ENCODE results near the gene EXOC2. TPM values are rescaled to one million over a fixed set of nuclear protein-coding genes. Genes with fewer than 3 reads are reported as not detected.

EXOC2 gene
- total RNA-seq, 1 donor from 2014 or later: 30.1 TPM

DNA sequence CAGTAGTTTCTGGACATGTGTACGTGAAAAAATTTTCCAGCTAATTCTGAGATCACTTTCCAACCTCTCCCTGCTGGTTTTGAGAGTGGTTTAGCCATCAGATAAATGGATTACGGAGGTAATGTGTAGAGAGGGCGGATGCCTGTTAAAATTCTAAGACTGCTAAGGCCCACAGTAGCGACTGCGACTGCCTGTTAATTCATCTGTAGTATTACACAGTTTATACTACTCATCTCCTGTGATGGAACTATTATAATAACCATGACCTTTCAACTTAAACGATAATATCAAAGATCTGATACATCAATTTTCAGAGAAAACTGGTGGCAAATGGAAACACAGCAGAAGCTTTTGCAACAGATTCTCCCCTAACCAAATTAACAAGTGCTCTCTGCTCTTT lies 199.1 kb downstream of the EXOC2 start:
- no peak overlapping the region for H3K4me3 Mint-ChIP-seq (ENCODE audit: unreplicated experiment)
- no peaks in the 10 kb centered on the region for H3K27me3 Mint-ChIP-seq (ENCODE audit: unreplicated experiment)
- no peak overlapping the region for H3K27ac Mint-ChIP-seq (ENCODE audit: unreplicated experiment)
- TF ChIP-seq, protein P1, sequence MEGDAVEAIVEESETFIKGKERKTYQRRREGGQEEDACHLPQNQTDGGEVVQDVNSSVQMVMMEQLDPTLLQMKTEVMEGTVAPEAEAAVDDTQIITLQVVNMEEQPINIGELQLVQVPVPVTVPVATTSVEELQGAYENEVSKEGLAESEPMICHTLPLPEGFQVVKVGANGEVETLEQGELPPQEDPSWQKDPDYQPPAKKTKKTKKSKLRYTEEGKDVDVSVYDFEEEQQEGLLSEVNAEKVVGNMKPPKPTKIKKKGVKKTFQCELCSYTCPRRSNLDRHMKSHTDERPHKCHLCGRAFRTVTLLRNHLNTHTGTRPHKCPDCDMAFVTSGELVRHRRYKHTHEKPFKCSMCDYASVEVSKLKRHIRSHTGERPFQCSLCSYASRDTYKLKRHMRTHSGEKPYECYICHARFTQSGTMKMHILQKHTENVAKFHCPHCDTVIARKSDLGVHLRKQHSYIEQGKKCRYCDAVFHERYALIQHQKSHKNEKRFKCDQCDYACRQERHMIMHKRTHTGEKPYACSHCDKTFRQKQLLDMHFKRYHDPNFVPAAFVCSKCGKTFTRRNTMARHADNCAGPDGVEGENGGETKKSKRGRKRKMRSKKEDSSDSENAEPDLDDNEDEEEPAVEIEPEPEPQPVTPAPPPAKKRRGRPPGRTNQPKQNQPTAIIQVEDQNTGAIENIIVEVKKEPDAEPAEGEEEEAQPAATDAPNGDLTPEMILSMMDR (IDR thresholded peaks at IDR 0.05): no peak
- H3K9me3 Mint-ChIP-seq (ENCODE audit: unreplicated experiment): peaks cover 7% of the 10 kb centered on the region
- DNase-seq (ENCODE audit: extremely low spot score, unreplicated experiment): no peak
- peaks cover 60% of the 10 kb centered on the region for H3K36me3 Mint-ChIP-seq (ENCODE audit: unreplicated experiment)
- H3K4me1 Mint-ChIP-seq (ENCODE audit: unreplicated experiment): no peaks in the 10 kb centered on the region

- no peak overlapping the region for H3K27ac Mint-ChIP-seq (ENCODE audit: unreplicated experiment)
- H3K4me3 Mint-ChIP-seq (ENCODE audit: unreplicated experiment): no peak overlapping the region
- DNase-seq (ENCODE audit: extremely low spot score, unreplicated experiment): no peak
- H3K36me3 Mint-ChIP-seq (ENCODE audit: unreplicated experiment): peaks cover 62% of the 10 kb centered on the region
- H3K9me3 Mint-ChIP-seq (ENCODE audit: unreplicated experiment): peaks cover 7% of the 10 kb centered on the region
- H3K27me3 Mint-ChIP-seq (ENCODE audit: unreplicated experiment): no peaks in the 10 kb centered on the region
- no peaks in the 10 kb centered on the region for H3K4me1 Mint-ChIP-seq (ENCODE audit: unreplicated experiment)
- TF ChIP-seq, protein P1 (IDR thresholded peaks at IDR 0.05): no peak
These were observed 200.0 kb downstream of the EXOC2 start for GRCh38 chr6:492816-493414.

- H3K27me3 Mint-ChIP-seq (ENCODE audit: unreplicated experiment): no peaks in the 10 kb centered on the region
These were observed 200.8 kb downstream of the EXOC2 start for GRCh38 chr6:492178-492577.

GRCh38 chr6:491233-491632 lies 201.7 kb downstream of the EXOC2 start:
- Mint-ChIP-seq H3K36me3 (ENCODE audit: unreplicated experiment) (peaks cover 64% of the 10 kb centered on the region), H3K9me3 (ENCODE audit: unreplicated experiment) (peaks cover 7% of the 10 kb centered on the region), H3K27ac (ENCODE audit: unreplicated experiment) (no peak overlapping the region), H3K4me1 (ENCODE audit: unreplicated experiment) (no peaks in the 10 kb centered on the region), H3K4me3 (ENCODE audit: unreplicated experiment) (no peak overlapping the region), H3K27me3 (ENCODE audit: unreplicated experiment) (no peaks in the 10 kb centered on the region)
- DNase-seq (ENCODE audit: extremely low spot score, unreplicated experiment): no peak
- TF ChIP-seq, protein P1 (IDR thresholded peaks at IDR 0.05): no peak

More at GRCh38 chr6:492178-492577, 200.8 kb downstream of the EXOC2 start:
- H3K27ac Mint-ChIP-seq (ENCODE audit: unreplicated experiment): no peak overlapping the region
- TF ChIP-seq, protein P1 (IDR thresholded peaks at IDR 0.05): no peak
- no peaks in the 10 kb centered on the region for H3K4me1 Mint-ChIP-seq (ENCODE audit: unreplicated experiment)
- H3K4me3 Mint-ChIP-seq (ENCODE audit: unreplicated experiment): no peak overlapping the region
- H3K9me3 Mint-ChIP-seq (ENCODE audit: unreplicated experiment): peaks cover 7% of the 10 kb centered on the region
- DNase-seq (ENCODE audit: extremely low spot score, unreplicated experiment): no peak
- peaks cover 63% of the 10 kb centered on the region for H3K36me3 Mint-ChIP-seq (ENCODE audit: unreplicated experiment)

DNA sequence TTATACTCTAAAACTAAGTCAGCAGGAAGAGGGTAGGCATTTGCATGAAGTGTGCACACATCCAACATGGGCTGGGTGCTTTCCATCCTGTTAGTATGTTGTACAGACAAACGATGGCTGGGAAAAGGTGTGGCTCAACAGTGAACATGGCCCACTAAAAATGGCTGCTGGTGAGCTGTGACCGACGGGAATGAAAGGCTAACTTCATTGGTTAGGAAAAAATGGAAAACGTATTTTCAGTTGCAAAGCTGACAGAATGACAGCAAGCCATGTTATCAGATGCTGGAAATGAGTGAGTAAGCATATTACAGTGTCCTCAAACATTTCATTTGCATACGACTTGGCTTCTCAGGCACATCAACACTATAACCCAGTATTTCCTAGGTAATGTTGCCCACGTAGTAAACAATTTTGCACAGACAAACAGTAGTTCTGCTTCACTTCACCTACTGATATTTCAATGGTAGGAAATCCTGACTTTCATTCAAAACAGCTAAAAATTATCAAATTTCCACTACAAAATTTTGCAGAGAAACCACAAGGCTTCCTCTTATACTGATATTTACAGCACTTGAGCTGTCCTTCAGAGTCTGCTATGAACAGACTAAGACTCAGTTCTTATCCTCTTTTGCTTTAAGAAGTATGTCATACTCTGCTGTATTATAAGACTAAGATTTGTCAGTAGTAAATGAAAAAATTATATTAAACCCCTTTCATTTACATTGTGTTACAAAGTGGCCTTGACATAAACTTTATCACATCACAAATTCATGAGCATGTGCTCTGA lies 202.5 kb downstream of the EXOC2 start:
- DNase-seq (ENCODE audit: extremely low spot score, unreplicated experiment): no peak
- TF ChIP-seq, protein P1 (IDR thresholded peaks at IDR 0.05): no peak
- Mint-ChIP-seq H3K4me3 (ENCODE audit: unreplicated experiment) (no peak overlapping the region), H3K36me3 (ENCODE audit: unreplicated experiment) (peaks cover 64% of the 10 kb centered on the region), H3K4me1 (ENCODE audit: unreplicated experiment) (no peaks in the 10 kb centered on the region), H3K27me3 (ENCODE audit: unreplicated experiment) (no peaks in the 10 kb centered on the region), H3K27ac (ENCODE audit: unreplicated experiment) (no peak overlapping the region), H3K9me3 (ENCODE audit: unreplicated experiment) (peaks cover 7% of the 10 kb centered on the region)

Measured in osteocyte (in vitro differentiated cells).